HL-60 (cell line): ENCODE results near the gene MET.

ENCODE experiments used
- POLR2AphosphoS5 ChIP-seq: IDR thresholded peaks from 2 replicates; pipeline ENCODE4 v1.6.1; 2012; ENCODE audit warnings: low read depth
- TF ChIP-seq, protein P1 (sequence below): IDR thresholded peaks from one replicate; pipeline ENCODE4 v1.5.1; 2011; ENCODE audit warnings: low read length, control low read depth, inconsistent platforms; ENCODE audit not compliant: insufficient read depth
- TF ChIP-seq, protein P2 (sequence below): IDR thresholded peaks from 2 replicates; pipeline ENCODE4 v1.6.1; 2012; ENCODE audit warnings: low read depth; ENCODE audit not compliant: insufficient replicate concordance

GRCh38 chr7:116812860-116813259 lies 140.9 kb downstream of the MET start:
- TF ChIP-seq, protein P1, sequence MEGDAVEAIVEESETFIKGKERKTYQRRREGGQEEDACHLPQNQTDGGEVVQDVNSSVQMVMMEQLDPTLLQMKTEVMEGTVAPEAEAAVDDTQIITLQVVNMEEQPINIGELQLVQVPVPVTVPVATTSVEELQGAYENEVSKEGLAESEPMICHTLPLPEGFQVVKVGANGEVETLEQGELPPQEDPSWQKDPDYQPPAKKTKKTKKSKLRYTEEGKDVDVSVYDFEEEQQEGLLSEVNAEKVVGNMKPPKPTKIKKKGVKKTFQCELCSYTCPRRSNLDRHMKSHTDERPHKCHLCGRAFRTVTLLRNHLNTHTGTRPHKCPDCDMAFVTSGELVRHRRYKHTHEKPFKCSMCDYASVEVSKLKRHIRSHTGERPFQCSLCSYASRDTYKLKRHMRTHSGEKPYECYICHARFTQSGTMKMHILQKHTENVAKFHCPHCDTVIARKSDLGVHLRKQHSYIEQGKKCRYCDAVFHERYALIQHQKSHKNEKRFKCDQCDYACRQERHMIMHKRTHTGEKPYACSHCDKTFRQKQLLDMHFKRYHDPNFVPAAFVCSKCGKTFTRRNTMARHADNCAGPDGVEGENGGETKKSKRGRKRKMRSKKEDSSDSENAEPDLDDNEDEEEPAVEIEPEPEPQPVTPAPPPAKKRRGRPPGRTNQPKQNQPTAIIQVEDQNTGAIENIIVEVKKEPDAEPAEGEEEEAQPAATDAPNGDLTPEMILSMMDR, result no peak
- TF ChIP-seq, protein P2, sequence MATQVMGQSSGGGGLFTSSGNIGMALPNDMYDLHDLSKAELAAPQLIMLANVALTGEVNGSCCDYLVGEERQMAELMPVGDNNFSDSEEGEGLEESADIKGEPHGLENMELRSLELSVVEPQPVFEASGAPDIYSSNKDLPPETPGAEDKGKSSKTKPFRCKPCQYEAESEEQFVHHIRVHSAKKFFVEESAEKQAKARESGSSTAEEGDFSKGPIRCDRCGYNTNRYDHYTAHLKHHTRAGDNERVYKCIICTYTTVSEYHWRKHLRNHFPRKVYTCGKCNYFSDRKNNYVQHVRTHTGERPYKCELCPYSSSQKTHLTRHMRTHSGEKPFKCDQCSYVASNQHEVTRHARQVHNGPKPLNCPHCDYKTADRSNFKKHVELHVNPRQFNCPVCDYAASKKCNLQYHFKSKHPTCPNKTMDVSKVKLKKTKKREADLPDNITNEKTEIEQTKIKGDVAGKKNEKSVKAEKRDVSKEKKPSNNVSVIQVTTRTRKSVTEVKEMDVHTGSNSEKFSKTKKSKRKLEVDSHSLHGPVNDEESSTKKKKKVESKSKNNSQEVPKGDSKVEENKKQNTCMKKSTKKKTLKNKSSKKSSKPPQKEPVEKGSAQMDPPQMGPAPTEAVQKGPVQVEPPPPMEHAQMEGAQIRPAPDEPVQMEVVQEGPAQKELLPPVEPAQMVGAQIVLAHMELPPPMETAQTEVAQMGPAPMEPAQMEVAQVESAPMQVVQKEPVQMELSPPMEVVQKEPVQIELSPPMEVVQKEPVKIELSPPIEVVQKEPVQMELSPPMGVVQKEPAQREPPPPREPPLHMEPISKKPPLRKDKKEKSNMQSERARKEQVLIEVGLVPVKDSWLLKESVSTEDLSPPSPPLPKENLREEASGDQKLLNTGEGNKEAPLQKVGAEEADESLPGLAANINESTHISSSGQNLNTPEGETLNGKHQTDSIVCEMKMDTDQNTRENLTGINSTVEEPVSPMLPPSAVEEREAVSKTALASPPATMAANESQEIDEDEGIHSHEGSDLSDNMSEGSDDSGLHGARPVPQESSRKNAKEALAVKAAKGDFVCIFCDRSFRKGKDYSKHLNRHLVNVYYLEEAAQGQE, result no peak
- no peak for TF ChIP-seq POLR2AphosphoS5
